HG02610 (cell line): ENCODE measurements around the gene ZNF638.

Experiments
- ATAC-seq: cut with Tn5 transposase; IDR thresholded peaks from one replicate; pipeline ENCODE4 v1.9.1; 2021; ENCODE audit warnings: mild to moderate bottlenecking, moderate library complexity; ENCODE audit not compliant: unreplicated experiment

Gene ZNF638

DNA sequence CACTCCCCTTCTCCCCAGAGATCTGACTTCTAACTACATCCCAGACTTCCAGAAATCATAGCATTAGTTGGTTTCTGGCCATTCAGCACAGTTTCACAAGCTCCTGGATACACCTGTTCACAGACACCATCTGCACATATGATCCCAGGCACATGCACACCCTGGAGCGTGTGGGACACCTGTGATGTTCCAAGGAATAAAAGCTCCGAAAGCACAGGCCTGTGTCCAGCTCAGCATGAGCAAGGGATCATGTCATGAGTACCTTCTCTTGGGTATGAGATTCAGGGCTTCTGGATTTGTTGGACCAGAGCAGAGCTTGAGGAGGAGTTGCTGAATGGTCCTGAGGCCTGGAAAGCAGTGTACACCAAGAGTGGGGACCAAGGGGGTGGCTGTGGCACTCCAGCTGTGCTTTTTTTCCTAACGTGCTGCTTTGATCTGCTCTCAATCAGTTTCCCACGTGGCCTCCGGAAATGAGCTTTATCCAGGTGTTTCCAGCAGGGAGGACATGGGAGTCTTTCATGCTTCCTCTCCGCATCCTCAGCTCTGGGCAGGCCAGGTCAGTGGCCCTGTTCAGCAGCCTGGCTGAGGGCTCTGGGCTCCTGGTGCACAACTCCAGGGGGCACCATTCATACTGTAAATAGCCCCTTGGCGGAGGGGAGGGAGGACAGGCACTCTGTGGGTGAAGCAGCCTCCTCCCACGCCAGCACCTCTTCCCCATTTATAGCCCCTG lies 123.6 kb downstream of the ZNF638 start:
- ATAC-seq, result no peak

DNA sequence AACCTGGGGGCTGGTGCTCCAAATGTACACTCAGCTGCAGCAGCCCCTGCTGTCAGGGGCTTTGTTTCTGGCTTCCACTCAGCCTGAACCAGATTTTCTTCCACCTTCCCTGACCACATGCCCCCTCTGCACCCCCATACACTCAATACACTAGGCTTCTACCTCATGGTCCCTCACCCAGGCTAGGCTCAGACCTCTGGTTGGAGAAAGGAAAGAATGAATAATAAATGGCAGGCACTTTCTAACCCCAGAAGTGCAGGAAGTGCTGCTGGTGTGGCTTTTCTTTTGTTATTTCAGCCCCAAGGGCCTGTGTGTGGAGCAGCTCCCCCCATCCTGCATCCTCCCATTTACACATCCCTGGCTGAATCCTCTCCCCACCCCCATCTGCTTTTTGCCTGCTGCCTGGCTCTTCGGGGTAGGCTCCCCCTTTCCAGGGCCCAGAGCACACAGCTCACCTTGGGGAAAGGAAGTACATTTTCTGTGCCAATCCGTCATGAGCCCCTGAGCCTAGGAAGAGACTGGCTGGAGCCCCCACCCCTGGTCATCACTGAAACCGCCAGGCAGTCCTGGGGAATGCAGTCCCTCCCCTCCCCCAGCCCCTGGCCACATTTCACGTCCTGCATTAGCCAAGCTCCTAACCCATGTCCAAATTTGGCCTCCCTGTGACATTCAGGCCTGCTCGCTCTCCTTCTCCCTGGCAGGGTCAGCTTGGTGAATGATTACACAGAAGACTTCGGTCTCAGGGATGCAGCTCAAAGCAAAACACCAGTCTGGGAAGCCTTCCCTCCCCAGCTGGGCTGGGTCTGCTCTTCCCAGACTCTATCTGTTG lies 124.4 kb downstream of the ZNF638 start:
- no peak for ATAC-seq

DNA sequence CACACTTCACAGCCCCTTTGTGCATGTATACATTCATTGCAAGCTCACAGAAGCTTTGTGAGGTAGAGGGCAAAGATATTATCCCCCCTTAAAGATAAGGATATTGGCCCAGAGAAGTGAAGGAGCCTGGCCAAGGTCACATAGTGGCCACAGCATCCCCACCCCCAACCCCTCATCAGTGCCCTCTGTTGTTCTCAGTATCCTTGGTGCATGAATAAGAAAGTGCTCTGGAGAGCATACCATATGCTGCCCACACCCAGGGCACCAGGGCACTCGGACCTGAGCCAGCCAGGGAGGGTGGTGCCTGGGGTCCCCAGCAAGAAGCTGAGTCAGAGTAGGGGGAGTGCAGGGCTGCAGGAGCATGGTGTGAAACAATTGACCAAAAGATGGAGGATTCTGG lies 125.0 kb downstream of the ZNF638 start:
- ATAC-seq, result no peak

DNA sequence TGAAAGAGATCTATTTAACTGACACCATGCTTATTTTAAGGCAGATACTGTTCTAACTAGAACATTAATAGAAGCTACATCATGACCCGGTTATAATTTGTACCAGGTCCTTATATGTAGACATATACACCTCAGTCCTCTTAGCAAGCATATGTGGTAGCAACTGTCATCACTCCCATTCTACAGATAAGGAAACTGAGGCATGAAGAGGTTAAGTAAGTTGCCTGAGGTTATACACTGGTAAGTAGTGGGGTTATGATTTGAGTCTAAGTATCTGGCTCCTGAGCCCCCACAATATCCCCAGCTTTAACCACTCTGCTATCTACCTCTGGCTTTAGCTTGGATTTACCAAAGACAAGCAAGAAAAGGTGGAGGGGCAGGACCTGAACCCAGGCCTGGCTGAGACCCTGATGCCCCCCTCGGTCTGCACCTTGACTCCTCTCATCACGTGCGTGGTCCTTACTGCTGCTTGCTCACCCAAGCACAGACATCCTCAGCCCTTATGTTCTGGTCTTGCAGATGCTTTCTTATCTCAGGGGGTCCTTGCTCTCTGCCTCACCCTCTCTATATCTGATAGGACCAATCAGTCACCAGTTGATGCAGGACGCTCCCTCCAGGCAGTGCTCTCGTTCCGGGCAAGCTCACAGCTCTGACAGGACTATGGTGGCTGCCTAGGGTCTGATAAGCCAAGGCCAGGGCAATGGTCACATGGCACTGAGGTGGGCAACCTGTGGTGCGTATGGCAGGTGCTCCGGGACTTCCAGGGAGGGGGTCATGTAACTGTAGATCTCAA lies 125.7 kb downstream of the ZNF638 start:
- no peak for ATAC-seq

- ATAC-seq, result no peak
Measured at GRCh38 chr2:71457923-71458322, 126.3 kb downstream of the ZNF638 start.

GRCh38 chr2:71458413-71459083 lies 127.0 kb downstream of the ZNF638 start:
- no peak for ATAC-seq

- ATAC-seq, result no peak
Measured at GRCh38 chr2:71459084-71459431, 127.5 kb downstream of the ZNF638 start.

DNA sequence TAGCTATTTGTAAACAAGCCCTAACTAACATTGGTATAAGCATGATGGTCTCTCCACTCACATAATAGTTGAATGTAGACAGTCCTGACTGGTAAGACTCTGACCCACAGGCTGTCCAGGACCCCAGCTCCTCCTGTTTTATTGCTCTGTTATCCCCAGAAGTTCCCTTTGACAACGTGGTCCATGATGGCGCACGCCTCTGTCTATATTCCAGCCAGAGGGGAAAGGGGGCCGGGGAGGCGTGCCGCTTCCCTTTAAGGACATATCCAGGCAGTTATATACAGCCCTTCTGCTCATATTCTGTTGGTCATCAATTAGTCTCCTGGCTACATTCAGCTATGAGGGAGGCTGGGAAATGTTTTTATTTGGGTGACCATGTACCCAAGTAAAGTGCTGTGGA lies 128.5 kb downstream of the ZNF638 start:
- no peak for ATAC-seq

DNA sequence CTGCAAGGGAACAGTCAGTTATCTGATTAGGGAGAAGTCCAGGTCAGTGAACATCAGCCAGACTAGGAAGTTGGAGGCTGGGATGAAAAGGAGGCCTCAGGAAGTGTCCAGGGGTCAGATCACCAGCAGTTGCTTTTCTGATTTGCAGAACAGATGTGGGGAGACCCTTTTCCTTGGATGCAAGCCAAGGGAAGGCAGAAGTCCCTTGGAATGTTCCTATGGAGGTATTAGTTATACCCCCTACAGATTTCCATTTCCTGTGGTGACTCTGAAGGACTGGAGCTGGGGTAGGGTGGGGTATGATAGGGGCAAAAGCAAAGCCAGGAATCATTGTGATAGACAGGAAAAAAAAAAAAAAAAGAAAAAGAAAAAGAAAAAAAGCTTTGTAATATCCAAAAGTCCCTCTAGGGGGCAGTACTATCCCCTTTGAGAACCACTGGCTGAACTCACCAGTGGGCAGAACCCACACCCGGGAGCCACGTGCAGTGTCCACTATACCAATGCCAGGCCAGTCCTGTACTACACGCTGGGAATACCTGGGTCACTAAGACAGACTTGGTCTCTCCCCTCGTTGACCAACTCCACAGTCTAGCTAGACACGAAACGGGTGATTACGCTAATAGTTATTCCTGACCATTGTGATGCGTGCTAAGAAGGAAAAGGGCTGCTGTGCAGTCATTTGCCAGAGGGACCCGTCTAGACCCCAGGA lies 129.2 kb downstream of the ZNF638 start:
- ATAC-seq, result no peak

- no peak for ATAC-seq
Measured at GRCh38 chr2:71461304-71461671, 129.7 kb downstream of the ZNF638 start.

GRCh38 chr2:71462056-71462605 lies 130.5 kb downstream of the ZNF638 start:
- ATAC-seq, result no peak

- ATAC-seq, result no peak
Measured at GRCh38 chr2:71462641-71463341, 131.2 kb downstream of the ZNF638 start.

DNA sequence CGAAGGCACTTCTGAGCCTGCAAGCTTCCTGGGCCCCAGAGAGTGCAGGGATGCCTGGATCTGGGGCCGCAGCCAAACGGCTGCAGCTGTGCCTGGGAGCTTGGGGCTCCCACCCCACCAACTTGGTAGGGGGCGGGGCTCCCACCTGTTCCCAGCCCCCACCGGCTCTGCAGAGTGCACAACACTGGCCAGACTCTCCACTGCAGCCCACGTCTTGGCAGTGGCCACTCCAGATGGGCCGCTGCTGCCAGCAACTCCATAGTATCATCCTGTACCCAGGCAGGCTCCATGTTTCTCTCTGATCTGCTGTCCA lies 131.7 kb downstream of the ZNF638 start:
- no peak for ATAC-seq

DNA sequence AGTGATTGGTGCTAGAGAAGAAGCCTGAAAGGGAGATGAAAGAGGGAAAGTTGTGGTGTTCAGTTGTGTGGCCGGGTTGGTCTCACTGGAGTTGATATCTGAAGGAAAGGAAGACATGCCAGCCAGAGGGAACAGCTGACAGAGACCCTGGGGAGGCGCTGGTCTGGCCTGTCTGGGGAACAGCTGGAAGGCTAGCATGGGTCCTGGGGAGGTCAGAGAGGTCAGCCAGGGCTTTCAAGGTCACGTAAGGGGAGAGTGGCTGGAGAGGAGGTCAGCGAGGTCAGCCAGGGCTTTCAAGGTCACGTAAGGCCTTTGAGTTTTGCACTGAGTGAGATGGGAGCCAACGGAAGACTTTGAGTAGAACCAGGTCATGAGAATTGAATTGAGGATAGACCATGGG lies 132.8 kb downstream of the ZNF638 start:
- no peak for ATAC-seq

GRCh38 chr2:71465356-71465755 lies 133.8 kb downstream of the ZNF638 start:
- ATAC-seq, result no peak

GRCh38 chr2:71465961-71466300 lies 134.3 kb downstream of the ZNF638 start:
- ATAC-seq, result no peak

DNA sequence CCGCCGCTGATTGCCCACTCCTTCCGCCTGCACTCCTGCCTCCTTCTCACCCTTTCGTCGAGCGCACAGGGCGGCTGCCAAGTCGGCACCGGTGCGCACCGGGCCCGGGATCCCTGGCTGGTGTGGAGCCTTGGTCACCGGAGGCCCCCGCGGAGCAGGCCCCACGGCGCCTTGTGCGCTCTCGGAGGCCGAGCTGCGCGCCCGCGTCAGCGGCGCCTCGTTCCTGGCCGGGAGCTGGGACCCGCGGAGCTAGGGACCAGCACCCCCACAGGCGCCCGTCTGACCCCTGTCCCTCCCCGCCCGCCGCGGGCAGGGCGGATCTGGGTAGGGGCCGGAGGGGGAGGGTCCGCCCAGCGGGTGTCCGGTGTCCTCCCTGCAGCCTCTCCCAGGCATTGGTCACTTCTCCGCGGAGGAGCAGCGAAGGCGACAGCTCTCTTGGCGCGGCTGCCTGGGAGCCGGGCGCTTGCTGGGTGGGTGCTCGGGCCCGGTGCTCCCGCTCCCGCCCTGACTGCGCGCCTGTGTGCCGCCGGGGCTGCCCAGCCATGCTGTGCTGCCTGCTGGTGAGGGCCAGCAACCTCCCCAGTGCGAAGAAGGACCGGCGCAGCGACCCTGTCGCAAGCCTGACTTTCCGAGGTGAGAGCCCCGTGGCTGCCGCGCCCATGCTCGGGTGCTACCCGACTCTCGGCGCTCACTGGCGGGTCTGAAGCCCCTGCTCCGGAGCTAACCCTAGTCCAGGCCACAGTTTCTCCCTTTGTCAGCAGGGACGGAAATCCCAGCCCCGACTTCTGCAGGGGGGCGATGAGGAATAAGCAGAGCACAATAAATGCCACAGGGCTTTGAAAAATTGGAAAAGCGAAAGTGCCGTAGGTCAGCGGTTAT lies 135.0 kb downstream of the ZNF638 start:
- no peak for ATAC-seq

- ATAC-seq, result no peak
Measured at GRCh38 chr2:71467180-71467815, 135.7 kb downstream of the ZNF638 start.
